SK-N-DZ (cell line): Measurements from ENCODE around the gene DAGLB. TPM values are rescaled to one million over a fixed set of nuclear protein-coding genes. Genes with fewer than 3 reads are reported as not detected.
"Not testable (repeated sequence)": the region's sequence is repeated elsewhere in the genome, so short reads cannot be mapped to it uniquely, and the experiment has no call there.

Source experiments
- DNase-seq: peaks from one replicate; pipeline ENCODE4 v3.0.0-alpha.2; 2015; ENCODE audit warnings: low spot score
- polyA plus RNA-seq, 2 experiments: library from polyadenylated mRNA; depleted of rRNA; stranded (reverse); fragments of >200 nt; gene quantifications; 2 replicates each; pipeline ENCODE4 v1.2.3, GENCODE V29; 2014

DAGLB gene, protein sequence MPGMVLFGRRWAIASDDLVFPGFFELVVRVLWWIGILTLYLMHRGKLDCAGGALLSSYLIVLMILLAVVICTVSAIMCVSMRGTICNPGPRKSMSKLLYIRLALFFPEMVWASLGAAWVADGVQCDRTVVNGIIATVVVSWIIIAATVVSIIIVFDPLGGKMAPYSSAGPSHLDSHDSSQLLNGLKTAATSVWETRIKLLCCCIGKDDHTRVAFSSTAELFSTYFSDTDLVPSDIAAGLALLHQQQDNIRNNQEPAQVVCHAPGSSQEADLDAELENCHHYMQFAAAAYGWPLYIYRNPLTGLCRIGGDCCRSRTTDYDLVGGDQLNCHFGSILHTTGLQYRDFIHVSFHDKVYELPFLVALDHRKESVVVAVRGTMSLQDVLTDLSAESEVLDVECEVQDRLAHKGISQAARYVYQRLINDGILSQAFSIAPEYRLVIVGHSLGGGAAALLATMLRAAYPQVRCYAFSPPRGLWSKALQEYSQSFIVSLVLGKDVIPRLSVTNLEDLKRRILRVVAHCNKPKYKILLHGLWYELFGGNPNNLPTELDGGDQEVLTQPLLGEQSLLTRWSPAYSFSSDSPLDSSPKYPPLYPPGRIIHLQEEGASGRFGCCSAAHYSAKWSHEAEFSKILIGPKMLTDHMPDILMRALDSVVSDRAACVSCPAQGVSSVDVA
- 25.3 and 25.7 TPM in 2 replicates for polyA plus RNA-seq (2014; cell fraction: cytosol; rRNA removed)
- 27.3 and 28.2 TPM in 2 replicates for polyA plus RNA-seq (2014; cell fraction: nucleus; rRNA removed)

DNA sequence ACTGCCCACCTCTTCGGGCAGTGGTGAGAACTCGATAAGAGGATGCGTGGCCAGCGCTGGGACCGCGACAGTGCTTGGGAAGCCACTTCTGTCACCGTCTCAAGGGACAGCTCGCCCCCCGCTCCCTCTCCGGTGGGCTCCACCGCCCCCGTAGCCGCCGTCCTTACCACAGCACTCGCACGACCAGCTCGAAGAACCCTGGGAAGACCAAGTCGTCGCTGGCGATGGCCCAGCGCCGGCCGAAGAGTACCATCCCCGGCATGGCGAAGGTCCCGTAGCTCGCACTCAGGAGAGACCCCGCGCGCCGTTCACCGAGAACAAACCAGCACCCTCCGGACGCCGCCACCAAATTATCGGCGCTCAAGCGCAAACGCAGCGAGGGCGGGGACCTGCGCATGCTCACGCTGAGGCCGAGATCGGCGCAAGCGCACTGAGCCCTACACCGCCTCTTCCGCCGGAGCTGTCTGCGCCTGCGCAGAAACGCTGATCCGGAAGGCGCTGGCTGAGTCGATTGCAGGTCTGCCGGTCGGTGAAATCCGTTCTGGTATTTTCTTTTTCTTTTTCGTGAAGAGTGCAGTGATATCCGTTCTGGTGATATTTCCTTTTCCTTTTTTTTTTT is at the start of gene DAGLB:
DAGLB (minus strand) TSS at position 374 of the 619 bp plus-strand sequence; CDS start at position 262, 112 bp downstream.
- DNase-seq: peak; percentile 92

DNA sequence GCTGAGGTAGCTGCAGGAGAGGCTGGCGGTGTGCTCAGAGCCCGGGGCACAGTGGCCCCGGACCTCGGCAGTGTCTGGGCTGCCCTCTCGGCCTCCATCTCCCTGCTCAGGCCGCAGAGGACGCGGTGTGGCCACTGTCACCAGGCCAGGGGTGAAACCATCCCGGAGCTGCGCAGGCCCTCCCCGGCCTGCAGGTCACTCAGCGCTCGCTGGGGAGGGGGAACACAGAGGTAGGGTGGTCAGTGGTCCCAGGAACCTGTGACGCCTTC is 49.8 kb upstream of the DAGLB start:
- no peak for DNase-seq

DNA sequence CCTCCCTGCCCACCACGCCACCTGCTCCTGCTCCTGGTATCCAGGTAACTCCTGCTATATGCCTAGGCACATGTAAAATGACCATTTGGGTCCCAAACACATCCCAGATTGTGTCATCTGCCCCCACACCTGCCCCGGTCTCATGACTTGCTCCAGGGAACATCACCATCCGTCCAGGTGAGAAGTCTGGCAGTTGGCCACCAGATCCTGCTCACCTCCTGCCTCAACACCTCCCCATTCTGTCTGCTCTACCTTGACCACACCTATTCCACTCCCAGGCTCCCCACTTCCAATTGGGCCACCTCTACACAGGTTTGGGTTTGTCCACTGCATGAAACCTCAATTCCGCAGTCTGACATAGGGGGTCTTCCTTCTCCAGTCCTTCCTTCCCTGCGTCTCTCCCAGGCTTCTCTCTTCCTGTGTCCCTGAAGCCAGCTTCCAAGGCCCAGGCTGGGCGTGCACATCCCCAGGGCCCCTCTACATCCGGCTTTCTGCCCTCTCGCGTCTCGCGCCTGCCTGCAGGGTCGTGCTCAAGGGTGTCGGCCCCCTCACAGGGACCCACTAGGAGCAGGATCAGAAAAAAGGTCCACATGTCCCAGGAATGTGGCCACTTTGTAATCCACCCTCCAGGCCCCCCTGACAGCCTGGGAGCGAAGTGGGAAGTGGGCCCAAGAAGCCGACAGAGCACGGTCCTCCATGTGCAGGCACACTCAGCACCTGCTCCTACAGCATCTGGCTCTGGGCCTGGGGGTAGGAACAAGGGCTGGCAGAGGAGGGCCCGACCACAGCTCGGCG is 49.3 kb upstream of the DAGLB start:
- peak; percentile 63 for DNase-seq

DNA sequence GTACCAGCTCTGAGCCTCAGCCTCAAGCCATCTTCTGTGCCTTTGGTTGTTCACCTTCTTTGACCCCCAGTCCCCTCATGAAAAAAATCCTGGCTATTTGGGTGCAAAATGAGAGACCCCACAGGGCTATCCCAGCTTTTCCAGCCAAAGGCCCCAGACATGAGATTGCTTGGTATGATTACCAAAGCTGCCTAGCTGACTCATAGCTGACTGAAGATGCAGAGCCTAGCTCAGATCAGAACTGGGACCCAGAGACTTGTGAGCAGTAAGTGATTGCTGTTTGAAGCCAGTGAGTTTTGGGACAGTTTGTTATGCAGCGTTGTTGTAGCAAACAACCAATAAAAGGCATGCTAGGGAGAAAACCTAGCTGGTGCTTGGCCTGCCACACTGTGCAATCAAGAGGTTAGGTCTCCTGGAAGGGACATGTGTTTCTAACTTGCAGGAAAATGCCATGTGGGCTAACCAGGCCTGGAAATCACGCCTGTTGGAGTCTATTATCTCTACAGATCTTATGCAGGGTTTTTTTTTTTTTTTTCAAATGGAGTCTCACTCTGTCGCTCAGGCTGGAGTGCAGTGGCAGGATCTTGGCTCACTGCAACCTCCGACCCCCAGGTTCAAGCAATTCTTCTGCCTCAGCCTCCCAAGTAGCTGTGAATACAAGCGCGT is 48.0 kb upstream of the DAGLB start:
- DNase-seq: peak; percentile 79

DNA sequence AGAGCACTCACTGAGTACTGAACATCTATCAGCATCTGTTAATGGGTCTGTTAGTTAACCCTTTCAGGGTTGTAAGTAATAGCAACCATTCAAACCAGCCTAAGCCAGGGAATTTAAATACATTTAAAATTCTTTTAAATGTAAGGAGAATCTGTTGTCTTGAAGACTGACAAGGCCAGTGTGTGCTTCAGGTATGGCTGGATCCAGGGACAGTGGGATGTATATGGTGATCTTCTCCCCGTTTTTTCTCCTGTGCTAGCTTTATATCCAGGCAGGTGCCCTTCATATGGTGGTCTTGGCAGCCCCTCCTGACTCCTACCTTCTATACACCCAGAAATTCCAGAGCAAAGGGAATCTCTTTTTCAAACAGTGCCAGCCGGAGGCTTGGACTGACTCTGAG is 46.6 kb upstream of the DAGLB start:
- DNase-seq: no peak

DNA sequence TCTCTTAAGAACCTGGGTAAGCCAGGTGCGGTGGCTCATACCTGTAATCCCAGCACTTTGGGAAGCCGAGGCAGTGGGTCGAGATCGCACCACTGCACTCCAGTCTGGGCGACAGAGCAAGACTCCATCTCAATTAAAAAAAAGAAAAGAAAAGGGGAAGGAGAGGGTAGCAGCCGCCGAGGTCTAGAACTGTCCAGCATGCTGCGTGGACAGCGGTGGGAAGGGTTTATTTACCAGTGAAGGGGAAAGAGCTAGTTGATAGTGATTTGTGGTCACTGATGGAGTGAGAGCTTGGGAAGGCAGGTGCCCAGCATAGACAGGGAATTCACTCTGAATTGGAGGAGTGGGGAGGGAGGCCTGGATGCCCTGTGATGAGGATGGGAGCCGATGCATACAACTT is 43.4 kb upstream of the DAGLB start:
- DNase-seq: no peak

DNA sequence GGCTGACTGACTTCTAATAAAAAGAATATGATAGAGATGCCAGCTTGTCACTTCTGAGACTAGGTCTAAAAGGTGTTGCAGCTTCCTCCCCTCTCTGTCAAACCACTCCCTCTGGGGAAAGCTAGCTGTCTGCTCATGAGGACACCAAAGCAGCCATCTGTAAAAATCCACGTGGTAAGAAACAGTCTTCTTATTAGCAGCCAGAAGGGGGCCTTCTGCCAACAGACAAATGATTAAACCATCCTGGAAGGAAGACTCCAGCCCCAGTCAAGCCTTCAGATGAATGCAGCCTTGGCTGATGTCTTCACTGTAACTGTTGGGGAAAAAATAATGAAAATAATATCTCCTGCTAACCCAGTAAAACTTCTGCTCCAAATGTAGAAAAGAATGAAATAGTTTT is 41.9 kb upstream of the DAGLB start:
- DNase-seq: peak; percentile 49

DNA sequence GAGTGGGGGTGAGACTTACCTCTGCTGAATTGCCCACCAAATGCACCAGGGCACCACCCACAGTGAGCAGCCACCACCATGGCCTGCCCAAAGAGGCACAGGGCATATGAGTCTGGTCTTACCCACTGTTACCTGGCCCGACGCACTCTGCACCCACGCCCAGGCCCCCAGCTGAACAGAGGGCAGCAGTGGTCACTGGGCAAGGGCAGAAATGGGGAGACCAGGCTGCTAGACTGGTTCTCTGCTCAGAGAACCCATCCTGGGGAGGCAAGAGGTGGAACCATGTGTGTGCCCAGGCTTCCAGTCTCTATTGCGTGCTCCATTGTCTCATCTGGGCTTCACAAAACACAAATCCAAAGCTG is 39.4 kb upstream of the DAGLB start:
- DNase-seq: no peak

DNA sequence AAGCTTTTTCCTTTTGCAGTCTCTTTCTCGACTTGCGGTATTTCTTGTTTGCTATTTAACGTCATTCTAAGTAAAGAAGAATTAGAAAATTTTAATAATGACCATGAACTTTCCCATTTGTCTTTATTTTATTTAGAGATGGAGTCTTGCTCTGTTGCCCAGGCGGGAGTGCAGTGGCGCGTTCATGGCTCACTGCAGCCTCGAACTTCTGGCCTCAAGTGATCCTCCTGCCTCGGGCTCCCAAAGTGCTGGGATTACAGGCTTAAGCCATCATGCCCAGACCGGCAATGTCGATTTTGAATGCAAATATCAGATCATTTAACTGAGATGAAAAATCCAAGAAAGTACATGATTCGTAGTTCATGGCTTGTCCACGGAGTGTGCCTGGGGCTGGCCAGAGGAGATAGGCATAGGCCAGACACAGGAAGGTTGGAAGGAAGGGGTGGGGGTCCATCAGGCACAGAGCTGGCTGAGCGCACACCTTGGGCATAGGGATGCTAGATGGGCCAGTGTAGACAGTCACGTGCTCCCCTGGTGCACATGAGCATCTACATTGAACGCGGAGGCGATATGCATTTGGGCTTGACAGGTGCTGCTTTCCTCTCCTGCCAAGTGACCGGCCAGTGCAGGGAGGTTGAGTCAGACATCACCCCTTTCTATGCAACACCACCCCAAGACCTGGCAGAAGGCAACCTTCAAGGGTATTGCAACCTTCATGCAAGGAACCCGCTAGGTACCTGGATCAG is 38.9 kb upstream of the DAGLB start:
- DNase-seq: no peak

DNA sequence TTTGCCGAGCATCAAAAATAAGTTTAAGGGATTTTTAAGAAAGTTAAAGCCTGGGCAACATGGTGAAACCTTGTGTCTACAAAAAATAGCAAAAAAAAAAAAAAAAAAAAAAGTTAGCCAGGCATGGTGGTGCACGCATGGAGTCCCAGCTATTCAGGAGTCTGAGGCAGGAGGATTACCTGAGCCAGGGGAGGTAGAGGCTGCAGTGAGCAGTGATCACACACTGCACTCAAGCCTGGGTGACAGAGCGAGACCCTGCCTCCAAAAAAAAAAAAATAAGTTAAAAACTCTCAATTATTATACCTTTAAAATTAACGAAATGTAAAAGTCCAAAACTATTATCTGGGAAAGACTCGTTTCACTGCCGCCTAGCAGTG is 35.0 kb upstream of the DAGLB start:
- no peak for DNase-seq

DNA sequence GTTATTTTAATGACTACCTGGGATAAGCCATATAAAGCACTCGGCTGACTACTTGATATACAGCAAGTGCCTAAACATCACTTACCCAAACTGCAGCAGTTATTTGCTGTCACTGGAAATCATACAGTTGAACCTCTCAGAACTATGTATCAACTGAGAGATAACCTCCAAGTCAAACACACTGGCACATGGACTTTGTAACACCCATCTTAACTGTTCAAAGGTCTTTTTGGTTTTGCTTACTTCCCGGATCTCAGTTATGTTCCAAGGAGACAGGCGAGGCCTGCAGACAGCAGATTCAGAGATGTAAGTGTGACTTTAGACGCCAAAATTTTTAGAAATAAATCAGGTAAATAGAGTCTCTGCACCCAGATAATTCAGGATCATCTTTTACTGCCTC is 34.6 kb upstream of the DAGLB start:
- DNase-seq: no peak

DNA sequence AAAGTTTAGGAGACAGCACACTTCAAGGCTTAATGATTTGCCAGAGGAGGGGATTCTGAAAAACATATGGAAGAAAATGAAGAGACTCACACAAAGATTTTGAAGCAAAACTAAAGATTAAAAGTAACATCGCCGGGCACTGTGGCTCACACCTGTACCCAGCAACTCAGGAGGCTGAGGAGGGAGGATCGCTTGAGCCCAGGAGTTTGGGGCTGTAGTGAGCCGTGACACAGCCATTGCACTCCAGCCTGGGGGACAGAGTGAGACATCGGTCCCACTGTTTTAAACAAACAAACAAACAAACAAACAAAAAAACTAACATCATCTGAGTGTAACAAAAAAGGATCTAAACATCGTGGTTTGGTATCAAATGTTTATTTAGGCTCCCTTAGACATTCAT is 33.7 kb upstream of the DAGLB start:
- DNase-seq: no peak

DNA sequence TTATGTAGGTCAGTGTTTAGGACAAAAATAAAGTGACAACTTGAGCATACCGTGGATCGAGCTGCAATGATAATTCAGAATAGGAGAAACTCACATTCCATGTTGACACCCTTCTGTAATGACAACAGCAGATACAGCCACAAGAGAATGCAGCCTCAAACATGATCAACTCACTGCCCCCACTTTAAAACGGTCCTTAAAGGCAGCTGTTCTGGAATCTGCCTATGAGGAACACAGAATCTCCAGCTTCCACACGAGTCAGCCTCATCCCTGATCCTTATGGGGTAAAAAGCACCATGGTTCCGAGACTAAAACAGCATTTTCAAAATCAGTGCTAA is 32.5 kb upstream of the DAGLB start:
- DNase-seq: no peak

DNA sequence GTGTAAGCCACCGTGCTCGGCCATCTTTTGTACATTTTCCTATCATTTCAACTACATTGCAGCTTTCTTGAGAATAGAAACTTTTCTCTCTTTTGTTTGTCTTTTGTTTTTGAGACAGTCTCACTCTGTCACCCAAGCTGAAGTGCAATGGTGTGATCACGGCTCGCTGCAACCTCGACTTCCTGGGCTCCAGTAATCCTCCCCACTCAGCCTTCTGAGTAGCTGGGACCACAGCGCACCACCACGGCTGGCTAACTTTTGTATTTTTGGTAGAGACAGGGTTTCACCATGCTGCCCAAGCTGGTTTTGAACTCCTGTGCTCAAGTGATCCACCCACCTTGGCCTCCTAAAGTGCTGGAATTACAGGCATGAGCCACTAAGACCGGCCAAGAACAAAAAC is 31.3 kb upstream of the DAGLB start:
- no peak for DNase-seq

DNA sequence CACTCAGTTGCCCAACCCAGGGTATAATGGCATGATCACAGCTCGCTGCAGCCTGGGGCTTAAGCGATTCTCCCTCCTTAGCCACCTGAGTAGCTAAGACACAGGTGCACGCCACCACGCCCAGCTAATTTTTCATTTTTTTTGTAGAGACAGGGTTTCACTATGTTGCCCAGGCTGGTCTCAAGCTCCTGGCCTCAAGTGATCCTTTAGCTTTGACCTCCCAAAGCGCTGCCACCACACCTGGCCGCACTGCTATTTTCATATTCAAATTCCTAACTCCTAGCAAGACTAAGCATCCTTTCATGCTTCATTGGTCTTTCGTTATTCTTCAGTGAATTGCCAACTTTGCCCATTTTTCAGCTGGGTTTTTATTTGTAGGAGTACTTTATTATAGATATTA is 30.4 kb upstream of the DAGLB start:
- no peak for DNase-seq

DNA sequence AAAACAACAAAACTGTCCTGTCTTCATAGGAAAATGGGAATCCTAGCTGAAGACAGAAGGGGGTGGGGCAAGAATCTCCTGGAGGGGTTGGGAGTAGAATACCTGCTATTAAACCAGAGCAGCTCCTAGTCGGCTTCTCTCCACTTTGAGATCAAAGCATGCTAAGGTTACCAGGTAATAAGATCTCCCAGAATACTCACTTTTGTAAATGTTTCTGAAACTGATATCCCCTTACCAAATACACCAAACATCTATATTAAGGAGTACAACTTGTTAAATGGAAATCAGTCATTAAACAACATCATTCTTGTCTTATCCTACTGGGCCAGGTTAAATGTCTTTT is 29.5 kb upstream of the DAGLB start:
- DNase-seq: no peak

DNA sequence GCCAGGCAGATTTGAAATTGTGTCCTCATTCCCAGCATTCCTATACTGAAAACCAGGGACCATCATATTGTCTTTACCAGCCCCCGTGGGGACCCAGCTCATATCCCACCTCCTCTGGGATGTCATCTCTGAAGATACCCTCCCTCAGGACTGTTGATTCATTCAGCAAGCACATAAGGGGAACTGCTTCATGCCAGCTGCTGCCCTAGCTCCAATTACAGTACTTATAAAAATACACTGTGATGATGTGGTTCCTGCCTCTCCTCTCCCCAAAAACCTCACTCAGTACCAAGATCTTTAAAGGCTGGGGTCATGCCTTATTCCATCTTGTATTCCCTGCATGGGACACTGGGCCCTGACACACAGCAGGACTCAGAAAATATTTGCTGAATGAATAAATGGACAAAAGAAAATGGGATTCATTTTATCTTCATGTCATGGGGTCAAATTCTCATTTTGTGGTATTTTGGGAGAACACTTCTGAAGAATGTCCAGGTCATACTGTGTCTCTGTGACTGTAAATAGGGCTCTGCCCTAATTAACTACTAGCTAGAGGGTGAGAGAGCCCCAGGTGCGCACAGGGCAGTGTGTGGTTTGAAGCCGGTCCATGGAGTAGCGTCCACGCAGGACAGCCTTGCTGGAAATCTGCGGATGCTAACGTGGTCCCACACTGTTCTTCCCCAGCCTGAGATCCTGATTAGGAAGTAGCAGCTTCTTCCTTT is 29.0 kb upstream of the DAGLB start:
- no peak for DNase-seq

DNA sequence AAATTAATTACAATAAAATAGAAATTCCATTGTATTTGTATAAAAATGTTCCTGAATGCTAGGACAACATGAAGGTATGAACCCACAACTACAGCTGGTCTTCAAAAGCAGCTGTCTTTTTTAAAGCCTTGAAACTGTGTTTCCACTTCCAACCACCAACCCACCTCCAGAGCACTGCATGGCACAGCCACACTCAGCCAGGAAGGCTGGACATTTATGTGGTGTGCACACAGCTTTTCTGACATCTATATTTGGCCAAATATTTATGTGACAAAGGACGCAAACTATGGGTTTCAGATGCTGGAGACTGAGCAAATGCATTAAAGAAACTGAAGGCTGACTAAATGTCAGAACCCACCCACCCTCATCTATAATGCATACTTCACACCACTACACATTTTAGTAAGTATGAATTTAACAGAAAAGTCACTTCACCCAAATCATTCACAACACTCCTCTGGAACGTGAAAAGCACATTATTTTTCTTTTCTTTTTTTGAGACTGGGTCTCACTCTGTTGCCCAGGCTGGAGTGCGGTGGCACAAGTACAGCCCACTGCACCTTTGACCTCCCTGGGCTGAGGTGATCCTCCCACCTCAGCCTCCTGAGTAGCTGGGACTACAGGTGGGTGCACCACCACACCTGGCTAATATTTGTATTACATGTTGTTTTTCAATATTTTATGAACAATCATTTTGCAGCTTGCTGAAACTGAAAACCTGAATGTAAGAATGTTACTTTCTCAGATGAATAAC is 27.9 kb upstream of the DAGLB start:
- no peak for DNase-seq

DNA sequence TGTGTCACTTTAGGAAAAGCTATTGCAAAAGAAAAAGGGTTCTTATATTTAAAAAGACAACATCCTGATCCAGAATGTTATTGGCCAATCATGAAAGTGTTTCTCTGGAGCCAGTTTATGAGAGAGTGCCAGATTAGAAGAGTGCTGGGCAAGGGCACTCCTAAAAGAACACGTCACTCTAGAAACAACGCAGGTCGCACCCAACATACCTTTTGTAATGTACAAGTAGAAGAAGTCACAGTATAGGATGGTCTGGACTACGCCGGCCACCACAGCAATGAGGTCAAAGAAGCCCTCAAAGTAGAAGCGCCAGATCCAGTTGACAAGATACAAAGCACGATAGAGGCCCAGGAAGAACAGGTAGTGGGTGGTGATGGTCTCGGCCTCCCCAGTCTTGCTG is 18.1 kb upstream of the DAGLB start:
- no peak for DNase-seq

DNA sequence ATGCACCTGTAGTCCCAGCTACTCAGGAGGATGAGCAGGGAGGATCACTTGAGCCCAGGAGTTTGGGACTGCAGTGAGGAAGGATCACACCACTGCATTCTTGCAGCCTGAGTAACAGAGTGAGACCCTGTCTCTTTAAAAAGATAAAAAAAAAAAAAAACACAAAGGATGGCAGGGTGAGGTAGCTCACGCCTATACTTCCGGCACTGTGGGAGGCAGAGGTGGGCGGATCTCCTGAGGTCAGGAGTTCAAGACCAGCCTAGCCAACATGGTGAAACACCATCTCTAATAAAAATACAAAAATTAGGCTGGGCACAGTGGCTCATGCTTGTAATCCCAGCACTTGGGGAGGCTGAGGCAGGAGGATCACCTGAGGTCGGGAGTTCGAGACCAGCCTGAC is 15.9 kb upstream of the DAGLB start:
- DNase-seq: not testable (repeated sequence)
